ENCODE measurements around the gene UMAD1. TPM values are rescaled to one million over a fixed set of nuclear protein-coding genes. Genes with fewer than 3 reads are reported as not detected.

The UMAD1 gene
- total RNA-seq, 1 donor from 2014 or later = 16.4 TPM

GRCh38 chr7:7920056-7920455, 279.5 kb downstream of the UMAD1 start:
- intact Hi-C loops (cut with micrococcal nuclease) = no loop called here

GRCh38 chr7:7920481-7920880, 279.9 kb downstream of the UMAD1 start:
- Histone ChIP-seq H3K27me3 (ENCODE audit: low read depth) (no peaks in the 10 kb centered on the region), H3K9me3 (replicated peaks) (no peaks in the 10 kb centered on the region), H3K36me3 (no peaks in the 10 kb centered on the region), H3K4me1 (no peaks in the 10 kb centered on the region), H3K27ac (replicated peaks) (no peak overlapping the region), H3K4me3 (no peak overlapping the region)
- no peak for TF ChIP-seq CTCF (IDR thresholded peaks at IDR 0.05; ENCODE audit: borderline replicate concordance)
- DNase-seq = no peak
- intact Hi-C loops (cut with micrococcal nuclease) = no loop called here

More at GRCh38 chr7:7920056-7920455, 279.5 kb downstream of the UMAD1 start:
- Histone ChIP-seq H3K27me3 (ENCODE audit: low read depth) (no peaks in the 10 kb centered on the region), H3K4me3 (no peak overlapping the region), H3K36me3 (no peaks in the 10 kb centered on the region), H3K27ac (replicated peaks) (no peak overlapping the region), H3K9me3 (replicated peaks) (no peaks in the 10 kb centered on the region), H3K4me1 (no peaks in the 10 kb centered on the region)
- no peak for DNase-seq
- TF ChIP-seq CTCF (IDR thresholded peaks at IDR 0.05; ENCODE audit: borderline replicate concordance) = no peak

GRCh38 chr7:7921830-7922229, 281.3 kb downstream of the UMAD1 start:
- intact Hi-C loops (cut with micrococcal nuclease) = no loop called here
- no peak for TF ChIP-seq CTCF (IDR thresholded peaks at IDR 0.05; ENCODE audit: borderline replicate concordance)

GRCh38 chr7:7922684-7923385, 282.3 kb downstream of the UMAD1 start:
- no peak for TF ChIP-seq CTCF (IDR thresholded peaks at IDR 0.05; ENCODE audit: borderline replicate concordance)
- intact Hi-C loops (cut with micrococcal nuclease) = no loop called here
- H3K27me3 ChIP-seq (ENCODE audit: low read depth) = no peaks in the 10 kb centered on the region
- no peak for DNase-seq
- no peak overlapping the region for H3K4me3 ChIP-seq
- H3K36me3 ChIP-seq = no peaks in the 10 kb centered on the region
- no peaks in the 10 kb centered on the region for H3K4me1 ChIP-seq
- H3K27ac ChIP-seq (replicated peaks) = no peak overlapping the region
- no peaks in the 10 kb centered on the region for H3K9me3 ChIP-seq (replicated peaks)

More at GRCh38 chr7:7921830-7922229, 281.3 kb downstream of the UMAD1 start:
- no peak overlapping the region for H3K27ac ChIP-seq (replicated peaks)
- H3K9me3 ChIP-seq (replicated peaks) = no peaks in the 10 kb centered on the region
- no peaks in the 10 kb centered on the region for H3K36me3 ChIP-seq
- no peak for DNase-seq
- H3K4me1 ChIP-seq = no peaks in the 10 kb centered on the region
- no peaks in the 10 kb centered on the region for H3K27me3 ChIP-seq (ENCODE audit: low read depth)
- no peak overlapping the region for H3K4me3 ChIP-seq

GRCh38 chr7:7923818-7924217, 283.3 kb downstream of the UMAD1 start:
- Histone ChIP-seq H3K27me3 (ENCODE audit: low read depth) (no peaks in the 10 kb centered on the region), H3K4me3 (no peak overlapping the region), H3K36me3 (no peaks in the 10 kb centered on the region), H3K9me3 (replicated peaks) (no peaks in the 10 kb centered on the region), H3K27ac (replicated peaks) (no peak overlapping the region), H3K4me1 (no peaks in the 10 kb centered on the region)
- TF ChIP-seq CTCF (IDR thresholded peaks at IDR 0.05; ENCODE audit: borderline replicate concordance) = no peak
- intact Hi-C loops (cut with micrococcal nuclease) = no loop called here
- DNase-seq = no peak
